PC-3 (cell line): ENCODE results near the gene CLMP.

Source experiments
- EZH2 ChIP-seq: fragments of 300-600 bp; sonication (generic); IDR thresholded peaks from one replicate; pipeline ENCODE4 v1.6.1; 2017; ENCODE audit warnings: antibody characterized with exemption, mild to moderate bottlenecking, low read length; ENCODE audit not compliant: unreplicated experiment
- EZH2phosphoT487 ChIP-seq: fragments of 300-600 bp; sonication (generic); IDR thresholded peaks from 2 replicates; pipeline ENCODE4 v1.6.1; 2018; ENCODE audit warnings: mild to moderate bottlenecking, antibody characterized with exemption, low read length, borderline replicate concordance
- TF ChIP-seq, protein P1 (sequence below): fragments of 300-600 bp; sonication (generic); conservative IDR thresholded peaks from 2 replicates; pipeline ENCODE4 v1.5.1; 2017; ENCODE audit warnings: antibody characterized with exemption, low read depth, mild to moderate bottlenecking, low read length

DNA sequence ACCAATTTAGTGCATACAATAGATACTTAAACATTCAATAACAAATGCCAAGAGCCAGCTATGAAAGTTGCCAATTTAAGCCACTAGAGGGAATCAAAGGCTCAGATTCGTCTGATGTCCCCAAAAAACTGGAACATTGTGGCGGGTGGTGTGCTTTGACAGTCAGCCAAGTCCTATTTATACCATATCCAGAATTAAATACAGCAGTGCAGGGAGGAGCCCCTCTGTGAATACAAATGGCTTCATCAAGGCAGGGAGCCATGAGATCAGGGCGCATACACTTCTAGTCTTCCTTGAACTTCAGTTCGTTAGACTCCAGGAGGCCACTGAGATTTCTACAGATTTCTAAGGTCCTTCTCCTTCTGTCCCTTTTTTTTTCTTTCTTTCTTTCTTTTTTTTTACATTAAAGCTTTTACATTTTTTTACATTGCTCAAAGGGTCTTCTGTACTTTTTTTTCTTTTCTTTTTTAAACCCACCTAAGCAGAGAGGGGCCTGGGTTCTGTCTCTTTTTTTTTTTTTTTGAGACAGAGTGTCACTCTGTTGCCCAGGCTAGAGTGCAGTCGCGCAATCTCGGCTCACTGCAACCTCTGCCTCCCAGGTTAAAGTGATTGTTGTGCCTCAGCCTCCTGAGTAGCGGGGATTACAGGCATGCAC is 91.6 kb downstream of the CLMP start:
- TF ChIP-seq, protein P1, sequence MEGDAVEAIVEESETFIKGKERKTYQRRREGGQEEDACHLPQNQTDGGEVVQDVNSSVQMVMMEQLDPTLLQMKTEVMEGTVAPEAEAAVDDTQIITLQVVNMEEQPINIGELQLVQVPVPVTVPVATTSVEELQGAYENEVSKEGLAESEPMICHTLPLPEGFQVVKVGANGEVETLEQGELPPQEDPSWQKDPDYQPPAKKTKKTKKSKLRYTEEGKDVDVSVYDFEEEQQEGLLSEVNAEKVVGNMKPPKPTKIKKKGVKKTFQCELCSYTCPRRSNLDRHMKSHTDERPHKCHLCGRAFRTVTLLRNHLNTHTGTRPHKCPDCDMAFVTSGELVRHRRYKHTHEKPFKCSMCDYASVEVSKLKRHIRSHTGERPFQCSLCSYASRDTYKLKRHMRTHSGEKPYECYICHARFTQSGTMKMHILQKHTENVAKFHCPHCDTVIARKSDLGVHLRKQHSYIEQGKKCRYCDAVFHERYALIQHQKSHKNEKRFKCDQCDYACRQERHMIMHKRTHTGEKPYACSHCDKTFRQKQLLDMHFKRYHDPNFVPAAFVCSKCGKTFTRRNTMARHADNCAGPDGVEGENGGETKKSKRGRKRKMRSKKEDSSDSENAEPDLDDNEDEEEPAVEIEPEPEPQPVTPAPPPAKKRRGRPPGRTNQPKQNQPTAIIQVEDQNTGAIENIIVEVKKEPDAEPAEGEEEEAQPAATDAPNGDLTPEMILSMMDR = peak; percentile 93
- TF ChIP-seq EZH2phosphoT487 (no peak), EZH2 (no peak)
